ENCODE measurements around the gene TRAF1.

Gene TRAF1

DNA sequence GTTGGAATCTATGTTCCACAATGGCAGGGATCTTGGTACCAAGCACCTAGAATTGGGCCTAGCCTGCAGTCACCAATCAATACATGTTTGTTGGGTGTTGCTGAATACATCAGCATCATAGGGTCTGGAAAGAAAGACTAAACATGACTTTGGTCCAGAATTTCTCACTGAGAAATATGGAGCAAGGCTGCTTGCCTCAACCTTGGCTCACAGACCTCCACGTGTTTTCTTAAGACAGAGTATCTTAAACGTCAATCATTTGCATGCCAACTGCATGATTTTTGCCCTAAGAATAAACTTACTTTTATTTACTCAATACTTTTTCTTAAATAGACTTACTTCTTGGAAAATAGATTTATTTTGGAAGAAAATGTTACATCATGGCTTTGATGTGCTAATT lies 22.7 kb upstream of the TRAF1 start:
- H3K4me3 ChIP-seq (ENCODE audit: low read depth, low read length) = no peak overlapping the region
- TF ChIP-seq, protein P1, sequence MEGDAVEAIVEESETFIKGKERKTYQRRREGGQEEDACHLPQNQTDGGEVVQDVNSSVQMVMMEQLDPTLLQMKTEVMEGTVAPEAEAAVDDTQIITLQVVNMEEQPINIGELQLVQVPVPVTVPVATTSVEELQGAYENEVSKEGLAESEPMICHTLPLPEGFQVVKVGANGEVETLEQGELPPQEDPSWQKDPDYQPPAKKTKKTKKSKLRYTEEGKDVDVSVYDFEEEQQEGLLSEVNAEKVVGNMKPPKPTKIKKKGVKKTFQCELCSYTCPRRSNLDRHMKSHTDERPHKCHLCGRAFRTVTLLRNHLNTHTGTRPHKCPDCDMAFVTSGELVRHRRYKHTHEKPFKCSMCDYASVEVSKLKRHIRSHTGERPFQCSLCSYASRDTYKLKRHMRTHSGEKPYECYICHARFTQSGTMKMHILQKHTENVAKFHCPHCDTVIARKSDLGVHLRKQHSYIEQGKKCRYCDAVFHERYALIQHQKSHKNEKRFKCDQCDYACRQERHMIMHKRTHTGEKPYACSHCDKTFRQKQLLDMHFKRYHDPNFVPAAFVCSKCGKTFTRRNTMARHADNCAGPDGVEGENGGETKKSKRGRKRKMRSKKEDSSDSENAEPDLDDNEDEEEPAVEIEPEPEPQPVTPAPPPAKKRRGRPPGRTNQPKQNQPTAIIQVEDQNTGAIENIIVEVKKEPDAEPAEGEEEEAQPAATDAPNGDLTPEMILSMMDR (IDR thresholded peaks at IDR 0.05; ENCODE audit: low read depth, low read length) = no peak

DNA sequence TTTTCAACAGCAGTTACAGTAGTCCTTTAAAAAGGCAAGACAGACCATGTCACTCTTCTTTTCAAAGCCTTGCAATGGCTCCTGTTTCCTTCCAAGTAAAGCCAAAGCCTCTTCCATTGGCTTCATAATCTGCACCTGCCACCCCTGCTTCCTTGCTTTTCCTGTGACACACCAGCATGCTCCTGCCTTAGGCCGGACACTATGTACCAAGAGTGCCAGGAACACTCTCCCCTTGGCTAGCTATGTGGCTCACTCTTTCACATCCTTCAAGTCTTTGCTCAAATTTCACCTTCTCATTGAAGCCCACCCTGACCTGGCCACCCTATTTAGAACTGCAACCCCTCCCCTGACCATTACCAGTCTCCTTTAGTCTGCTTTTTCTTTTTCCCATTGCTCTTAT lies 22.2 kb upstream of the TRAF1 start:
- TF ChIP-seq, protein P1 (IDR thresholded peaks at IDR 0.05; ENCODE audit: low read depth, low read length) = no peak
- no peak overlapping the region for H3K4me3 ChIP-seq (ENCODE audit: low read depth, low read length)

DNA sequence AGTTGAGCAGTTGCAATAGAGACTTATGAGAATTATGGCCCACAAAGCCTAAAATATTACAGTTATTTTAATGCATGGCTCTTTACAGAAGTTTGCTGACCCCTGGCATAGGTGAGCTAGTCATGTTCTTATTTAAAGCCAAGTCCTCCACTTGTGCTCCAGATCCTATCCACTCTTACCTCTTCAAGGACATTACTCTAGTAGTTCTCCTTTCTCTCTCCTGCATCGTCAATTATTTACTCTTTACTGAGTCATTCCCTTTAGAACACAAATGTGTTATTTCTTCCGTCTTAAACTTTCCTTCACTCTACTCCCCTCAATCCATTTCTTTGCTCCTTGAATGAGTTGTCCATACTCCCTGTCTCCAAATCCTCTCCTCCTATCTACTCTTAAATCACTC lies 20.6 kb upstream of the TRAF1 start:
- TF ChIP-seq, protein P1 (IDR thresholded peaks at IDR 0.05; ENCODE audit: low read depth, low read length) = no peak
- no peak overlapping the region for H3K4me3 ChIP-seq (ENCODE audit: low read depth, low read length)

DNA sequence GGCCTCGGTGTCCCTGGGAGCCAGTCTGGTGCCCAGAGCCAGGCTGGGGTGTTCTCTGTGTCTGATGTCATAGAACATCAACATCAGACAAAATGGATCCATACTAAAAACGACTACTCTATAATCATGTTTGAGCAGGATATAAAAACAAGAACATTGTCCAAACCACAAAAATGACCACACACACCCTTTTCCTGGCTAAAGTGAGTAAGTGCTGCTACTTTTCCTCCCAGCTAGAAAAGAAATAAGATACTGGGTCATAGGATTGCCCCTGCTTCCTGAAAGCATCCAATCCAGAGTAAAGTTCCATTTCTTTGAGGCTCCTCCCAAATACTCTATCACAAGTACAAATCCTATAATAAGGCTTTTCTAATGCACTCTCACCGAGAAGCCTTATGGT lies 19.7 kb upstream of the TRAF1 start:
- H3K4me3 ChIP-seq (ENCODE audit: low read depth, low read length) = no peak overlapping the region
- TF ChIP-seq, protein P1 (IDR thresholded peaks at IDR 0.05; ENCODE audit: low read depth, low read length) = no peak

DNA sequence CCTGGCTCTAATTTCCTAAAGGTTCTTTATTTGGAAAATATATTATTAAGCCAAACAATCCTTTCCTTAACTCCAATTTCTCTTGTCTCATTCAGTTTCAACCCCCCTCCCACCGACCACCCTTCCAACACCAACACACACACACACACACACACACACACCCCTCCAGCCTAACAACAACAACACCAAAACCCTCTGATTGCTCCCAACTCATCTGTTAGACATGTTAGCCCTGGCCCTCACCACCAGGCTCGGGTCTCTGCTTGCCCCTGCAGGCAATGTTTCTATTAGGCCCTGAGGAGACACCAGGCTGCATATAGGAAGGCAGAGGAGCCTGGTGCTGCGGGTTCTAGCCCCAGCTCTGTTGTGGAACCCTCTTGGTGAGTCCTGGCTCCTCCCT lies 18.4 kb upstream of the TRAF1 start:
- H3K4me3 ChIP-seq (ENCODE audit: low read depth, low read length) = no peak overlapping the region
- TF ChIP-seq, protein P1 (IDR thresholded peaks at IDR 0.05; ENCODE audit: low read depth, low read length) = no peak

DNA sequence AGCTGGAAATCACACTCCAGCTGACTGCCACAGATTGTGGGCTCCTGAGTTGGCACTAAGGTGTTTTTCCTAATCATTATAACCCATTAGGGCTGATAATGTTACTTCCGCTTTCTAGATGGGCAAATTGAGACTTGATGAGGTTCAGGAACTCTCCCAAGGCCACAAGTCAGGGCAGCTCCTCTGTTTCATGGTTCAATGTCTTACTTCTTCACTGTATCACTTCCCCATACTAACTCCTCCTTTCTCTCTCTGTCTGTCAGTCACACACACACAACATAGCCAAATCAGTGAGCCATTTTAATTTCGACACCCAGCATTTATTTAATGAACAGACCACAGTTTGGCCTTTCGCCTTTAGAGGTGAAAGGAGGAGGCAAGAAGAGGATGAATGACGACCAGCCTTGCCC lies 17.8 kb upstream of the TRAF1 start:
- H3K4me3 ChIP-seq (ENCODE audit: low read depth, low read length) = no peak overlapping the region
- TF ChIP-seq, protein P1 (IDR thresholded peaks at IDR 0.05; ENCODE audit: low read depth, low read length) = no peak

DNA sequence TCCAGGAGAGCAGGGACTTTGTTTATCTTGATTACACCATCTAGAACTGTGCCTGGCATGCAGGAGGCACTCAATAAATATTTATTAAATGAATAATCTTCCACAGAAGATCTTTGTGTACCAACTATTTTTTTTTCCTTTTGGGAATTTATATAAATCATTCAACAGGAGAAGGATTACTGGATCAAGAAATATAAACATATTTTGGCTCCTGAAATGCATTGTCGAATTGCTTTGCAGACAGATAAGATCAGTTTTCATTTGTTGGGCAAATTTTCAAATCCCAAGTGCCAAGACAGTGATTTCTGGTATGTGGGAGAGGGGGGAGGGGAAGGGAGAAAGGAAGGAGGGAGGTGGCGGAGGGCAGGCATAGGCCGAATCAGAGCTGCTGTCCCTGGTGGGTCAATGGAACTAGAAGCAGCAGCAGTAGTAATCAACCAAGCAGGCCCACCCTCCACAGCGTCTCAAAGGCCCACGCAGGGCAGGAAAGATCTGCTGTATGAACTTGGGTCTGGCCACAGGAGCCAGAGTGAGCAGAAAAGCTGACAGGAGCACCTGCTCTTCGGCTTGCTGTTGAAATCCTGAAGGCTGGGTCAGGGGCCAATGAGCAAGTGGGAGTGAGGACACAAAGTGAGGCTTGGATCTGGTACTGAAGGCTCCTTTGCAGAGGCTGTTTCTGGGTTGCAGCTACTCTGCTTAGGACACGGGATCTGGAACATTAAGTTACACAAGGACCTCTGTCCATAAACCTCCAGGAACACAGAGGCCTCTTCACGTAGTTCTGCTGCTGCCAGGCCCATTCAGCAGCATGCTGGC lies 15.8 kb upstream of the TRAF1 start:
- TF ChIP-seq, protein P1 (IDR thresholded peaks at IDR 0.05; ENCODE audit: low read depth, low read length) = no peak
- H3K4me3 ChIP-seq (ENCODE audit: low read depth, low read length) = no peak overlapping the region

Data from WI38 (cell line).